MCF 10A (cell line): ENCODE data around the gene RAD21L1. TPM values are rescaled to one million over a fixed set of nuclear protein-coding genes. Genes with fewer than 3 reads are reported as not detected.

Source experiments
- BruUV-seq: library from RNA; stranded (reverse); fragments of 400-500 nt; replicated peaks from 2 replicates; lab custom pipeline; 2021; lab: Mats Ljungman, UMichigan
- CTCF ChIA-PET: fragments of 300-600 bp; sonication (Branson Sonifier 250); formaldehyde crosslinking; extraction: SDS; loops from one replicate; lab custom pipeline; 2021; ENCODE audit warnings: antibody characterized with exemption, inconsistent platforms; lab: Yijun Ruan, JAX
- POLR2A ChIA-PET: fragments of 300-600, 350-650 bp; sonication (Branson Sonifier 250); formaldehyde crosslinking; extraction: SDS; loops from one replicate; lab custom pipeline; 2020; ENCODE audit warnings: antibody characterized with exemption, inconsistent platforms; lab: Yijun Ruan, JAX
- DNase-seq: peaks from one replicate; pipeline ENCODE4 v3.0.0-alpha.2; 2018; ENCODE audit not compliant: unreplicated experiment
- H3K27ac Mint-ChIP-seq: one replicate; pipeline ENCODE4 v1.8.0; 2022; ENCODE audit warnings: mild to moderate bottlenecking, low read depth, mixed read lengths; ENCODE audit not compliant: unreplicated experiment
- H3K27me3 Mint-ChIP-seq: one replicate; pipeline ENCODE4 v1.8.0; 2022; ENCODE audit warnings: mixed read lengths; ENCODE audit not compliant: insufficient read depth, unreplicated experiment
- H3K36me3 Mint-ChIP-seq: one replicate; pipeline ENCODE4 v1.8.0; 2022; ENCODE audit warnings: mild to moderate bottlenecking, moderate library complexity, mixed read lengths; ENCODE audit not compliant: insufficient read depth, unreplicated experiment
- H3K4me1 Mint-ChIP-seq: one replicate; pipeline ENCODE4 v1.8.0; 2022; ENCODE audit warnings: mixed read lengths; ENCODE audit not compliant: insufficient read depth, unreplicated experiment
- H3K4me3 Mint-ChIP-seq: one replicate; pipeline ENCODE4 v1.8.0; 2022; ENCODE audit warnings: mild to moderate bottlenecking, moderate library complexity, mixed read lengths; ENCODE audit not compliant: unreplicated experiment
- H3K9me3 Mint-ChIP-seq: one replicate; pipeline ENCODE4 v1.8.0; 2022; ENCODE audit warnings: mixed read lengths; ENCODE audit not compliant: unreplicated experiment
- intact Hi-C: fragments of 100-400 bp; cut with micrococcal nuclease; formaldehyde crosslinking; loops from 2 replicates; pipeline ENCODE4 v1.14.1; 2022
- total RNA-seq: library from RNA; stranded (reverse); gene quantifications from 2 replicates; pipeline ENCODE4 v1.2.3, GENCODE V29; 2022
- TF ChIP-seq, protein P1 (sequence below): fragments of 200-600 bp; IDR thresholded peaks from one replicate; pipeline ENCODE4 v1.8.0; 2022; ENCODE audit warnings: antibody characterized with exemption, mild to moderate bottlenecking; ENCODE audit not compliant: unreplicated experiment

Gene RAD21L1
- total RNA-seq, 1 experiment from 2014 or later: not detected

DNA sequence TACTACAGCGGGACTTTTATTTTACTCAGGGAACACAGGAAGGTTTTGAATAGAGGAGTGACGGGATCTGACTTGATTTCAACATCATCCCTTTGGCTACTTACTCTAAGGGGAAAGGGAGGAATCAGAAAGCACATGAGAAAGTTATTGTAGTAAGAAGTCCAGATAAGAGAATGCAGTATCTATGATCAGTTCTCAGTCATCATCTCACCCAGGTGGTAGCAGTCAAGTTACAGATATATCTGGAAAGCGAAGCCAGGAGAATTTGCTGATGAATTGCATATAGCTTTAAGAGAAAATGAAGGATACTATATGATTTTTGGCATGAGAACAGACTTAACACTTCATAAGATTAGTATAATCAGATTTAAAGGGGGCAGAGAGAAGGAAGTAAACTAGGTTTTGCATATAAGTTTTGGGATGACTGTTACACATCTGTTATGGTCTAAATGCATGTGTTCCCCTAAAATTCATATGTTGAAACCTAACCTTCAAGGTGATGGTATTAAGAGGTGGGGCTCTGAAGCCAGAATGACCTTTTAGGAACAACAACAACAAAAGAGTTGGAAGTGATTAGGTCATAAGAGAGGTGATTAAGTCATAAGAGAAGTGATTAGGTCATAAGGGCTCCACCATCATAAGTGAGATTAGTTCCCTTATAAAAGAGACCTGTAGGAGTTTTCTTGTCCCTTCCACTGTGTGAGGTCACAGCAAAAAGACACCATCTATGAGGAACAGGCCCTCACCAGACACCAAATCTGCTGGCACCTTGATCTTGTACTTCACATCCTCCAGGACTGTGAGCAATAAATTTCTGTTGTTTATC is 6.7 kb downstream of the RAD21L1 start:
- ChIA-PET CTCF (no interaction called here), POLR2A (no interaction called here)
- DNase-seq: no peak
- BruUV-seq: no TSS peak
- Mint-ChIP-seq H3K4me1 (no peaks in the 10 kb centered on the region), H3K27ac (no peak overlapping the region), H3K4me3 (no peak overlapping the region), H3K9me3 (no peaks in the 10 kb centered on the region), H3K27me3 (peaks cover 46% of the 10 kb centered on the region), H3K36me3 (no peaks in the 10 kb centered on the region)
- intact Hi-C loops: no loop called here
- TF ChIP-seq, protein P1, sequence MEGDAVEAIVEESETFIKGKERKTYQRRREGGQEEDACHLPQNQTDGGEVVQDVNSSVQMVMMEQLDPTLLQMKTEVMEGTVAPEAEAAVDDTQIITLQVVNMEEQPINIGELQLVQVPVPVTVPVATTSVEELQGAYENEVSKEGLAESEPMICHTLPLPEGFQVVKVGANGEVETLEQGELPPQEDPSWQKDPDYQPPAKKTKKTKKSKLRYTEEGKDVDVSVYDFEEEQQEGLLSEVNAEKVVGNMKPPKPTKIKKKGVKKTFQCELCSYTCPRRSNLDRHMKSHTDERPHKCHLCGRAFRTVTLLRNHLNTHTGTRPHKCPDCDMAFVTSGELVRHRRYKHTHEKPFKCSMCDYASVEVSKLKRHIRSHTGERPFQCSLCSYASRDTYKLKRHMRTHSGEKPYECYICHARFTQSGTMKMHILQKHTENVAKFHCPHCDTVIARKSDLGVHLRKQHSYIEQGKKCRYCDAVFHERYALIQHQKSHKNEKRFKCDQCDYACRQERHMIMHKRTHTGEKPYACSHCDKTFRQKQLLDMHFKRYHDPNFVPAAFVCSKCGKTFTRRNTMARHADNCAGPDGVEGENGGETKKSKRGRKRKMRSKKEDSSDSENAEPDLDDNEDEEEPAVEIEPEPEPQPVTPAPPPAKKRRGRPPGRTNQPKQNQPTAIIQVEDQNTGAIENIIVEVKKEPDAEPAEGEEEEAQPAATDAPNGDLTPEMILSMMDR: no peak

DNA sequence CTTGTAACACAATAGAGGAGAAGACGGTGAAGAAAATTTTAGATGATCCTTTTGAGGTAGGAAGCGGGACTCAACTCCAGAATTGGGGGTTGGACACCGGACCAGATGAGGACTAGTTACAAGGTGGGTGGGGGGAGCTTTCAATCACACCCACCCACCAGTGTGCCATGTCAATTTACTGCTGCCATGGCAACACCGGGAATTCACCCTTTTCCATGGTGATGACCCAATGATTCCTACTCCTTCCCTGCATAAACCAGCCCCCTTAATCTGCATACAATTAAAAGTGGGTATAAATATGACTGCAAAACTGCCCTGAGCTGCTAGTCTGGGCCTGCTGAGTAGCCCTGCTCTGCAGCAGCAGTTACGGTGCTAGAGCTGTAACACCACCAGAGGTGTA is 14.7 kb downstream of the RAD21L1 start:
- DNase-seq: no peak
- TF ChIP-seq, protein P1: no peak
- POLR2A ChIA-PET: interaction anchor here (0.8 to 1.4 kb wide), 3 partner anchors 13 to 407 kb away, joined by 3 to 4 read pairs (median 3); partner anchors contain the start of gene FAM110A
- CTCF ChIA-PET: interaction anchor here (0.7 kb wide), 1 partner anchor 284 kb away, joined by 3 read pairs; no protein-coding TSS in a partner anchor
- no TSS peak for BruUV-seq
- no peaks in the 10 kb centered on the region for H3K36me3 Mint-ChIP-seq
- H3K4me3 Mint-ChIP-seq: no peak overlapping the region
- H3K9me3 Mint-ChIP-seq: no peaks in the 10 kb centered on the region
- peaks cover 75% of the 10 kb centered on the region for H3K27me3 Mint-ChIP-seq
- intact Hi-C loops: no loop called here
- H3K4me1 Mint-ChIP-seq: no peaks in the 10 kb centered on the region
- H3K27ac Mint-ChIP-seq: no peak overlapping the region

DNA sequence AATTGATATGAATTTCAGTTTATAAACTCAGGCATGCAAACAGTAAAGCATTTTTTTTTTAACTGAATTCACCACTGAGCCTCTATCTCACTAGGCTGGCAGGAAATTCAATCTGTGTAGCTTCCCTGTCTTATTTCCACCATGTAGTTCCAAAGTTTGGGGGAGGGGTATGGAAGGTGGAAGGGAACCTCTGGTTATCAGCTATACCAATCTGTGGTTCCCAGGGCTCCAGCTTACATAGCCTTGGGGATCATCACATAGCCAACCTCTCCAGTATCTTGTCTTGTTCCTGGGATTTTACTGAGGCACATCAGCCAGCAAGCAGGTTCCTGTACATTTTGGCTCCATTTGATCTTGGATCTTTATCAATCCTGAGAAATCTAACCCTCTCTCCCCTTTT is 15.6 kb downstream of the RAD21L1 start:
- intact Hi-C loops: no loop called here
- POLR2A ChIA-PET: interaction anchor here (0.8 to 1.4 kb wide), 2 partner anchors 103 to 407 kb away, joined by 3 read pairs; partner anchors contain the start of gene FAM110A
- H3K4me1 Mint-ChIP-seq: no peaks in the 10 kb centered on the region
- BruUV-seq: no TSS peak
- H3K9me3 Mint-ChIP-seq: no peaks in the 10 kb centered on the region
- no peak for DNase-seq
- TF ChIP-seq, protein P1: no peak
- no peak overlapping the region for H3K4me3 Mint-ChIP-seq
- no peak overlapping the region for H3K27ac Mint-ChIP-seq
- H3K36me3 Mint-ChIP-seq: no peaks in the 10 kb centered on the region
- peaks cover 74% of the 10 kb centered on the region for H3K27me3 Mint-ChIP-seq
- CTCF ChIA-PET: interaction anchor here (0.6 to 0.8 kb wide), 4 partner anchors 156 to 560 kb away, joined by 3 read pairs; no protein-coding TSS in a partner anchor

DNA sequence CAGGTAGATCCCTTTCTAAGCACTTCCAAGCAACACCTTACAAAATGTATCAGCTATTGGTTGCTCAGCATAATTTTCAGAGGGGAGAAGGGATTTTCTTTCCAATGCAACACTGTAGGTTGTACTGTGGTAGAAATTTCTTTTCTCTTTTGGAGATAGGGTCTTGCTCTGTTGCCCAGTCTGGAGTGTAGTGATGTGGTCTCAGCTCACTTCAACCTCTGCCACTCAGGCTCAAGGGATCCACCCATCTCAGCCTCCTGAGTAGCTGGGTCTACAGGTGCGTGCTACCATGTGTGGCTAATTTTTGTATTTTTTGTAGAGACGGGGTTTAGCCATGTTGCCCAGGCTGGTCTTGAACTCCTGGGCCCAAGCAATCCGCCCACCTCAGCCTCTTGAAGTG is 16.3 kb downstream of the RAD21L1 start:
- Mint-ChIP-seq H3K36me3 (no peaks in the 10 kb centered on the region), H3K4me3 (no peak overlapping the region)

More for the DNA sequence above, 16.3 kb downstream of the RAD21L1 start:
- Mint-ChIP-seq H3K9me3 (no peaks in the 10 kb centered on the region), H3K27me3 (peaks cover 67% of the 10 kb centered on the region), H3K4me1 (no peaks in the 10 kb centered on the region), H3K27ac (no peak overlapping the region)
- ChIA-PET POLR2A (no interaction called here), CTCF (interaction anchor here (0.6 to 0.7 kb wide), 3 partner anchors 155 to 560 kb away, joined by 3 read pairs; no protein-coding TSS in a partner anchor)
- intact Hi-C loops: no loop called here
- TF ChIP-seq, protein P1: no peak
- BruUV-seq: no TSS peak
- no peak for DNase-seq
